Activated naive CD8-positive, alpha-beta T cell treated with anti-CD3 and anti-CD28 coated beads, Interleukin-2, amount 50 U/mL, for 16 hours (primary cell): Measurements from ENCODE around the gene HCN2.

Experiments
- DNase-seq: peaks from one replicate; pipeline ENCODE4 v3.0.0-alpha.2; 2020; ENCODE audit warnings: low read depth, low spot score

The HCN2 gene

GRCh38 chr19:589693-590395 is at the start of gene HCN2:
HCN2 (plus strand) TSS chr19:589881; CDS start chr19:589946, 65 bp downstream.
- no peak for DNase-seq

DNA sequence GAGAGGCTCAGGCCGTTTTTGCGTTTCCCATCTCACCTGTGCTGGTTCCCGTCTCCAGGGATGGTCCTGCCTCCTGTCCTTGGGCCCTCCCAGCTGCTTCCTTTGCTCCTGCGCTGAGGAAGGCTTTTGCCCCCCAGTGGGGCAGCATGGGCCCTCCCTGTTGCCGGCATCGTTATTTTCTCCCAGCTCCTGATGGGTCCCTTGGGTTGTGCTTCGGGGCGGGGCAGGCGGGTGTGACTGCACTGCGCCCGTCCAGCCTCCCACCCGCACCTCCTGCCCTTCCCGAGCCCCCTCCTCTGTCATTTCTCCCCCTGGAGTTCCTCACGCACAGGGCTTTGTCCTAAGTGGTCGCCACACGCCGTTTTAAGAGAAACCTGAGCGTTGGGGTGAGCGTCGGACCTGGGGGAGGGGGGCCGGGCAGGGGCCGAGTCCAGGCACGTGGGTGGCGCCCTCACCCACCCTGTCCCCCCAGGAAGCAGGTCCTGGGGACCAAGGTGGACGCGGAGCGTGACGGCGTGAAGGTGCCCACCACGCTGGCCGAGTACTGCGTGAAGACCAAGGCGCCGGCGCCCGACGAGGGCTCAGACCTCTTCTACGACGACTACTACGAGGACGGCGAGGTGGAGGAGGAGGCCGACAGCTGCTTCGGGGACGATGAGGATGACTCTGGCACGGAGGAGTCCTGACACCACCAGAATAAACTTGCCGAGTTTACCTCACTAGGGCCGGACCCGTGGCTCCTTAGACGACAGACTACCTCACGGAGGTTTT is 48.6 kb upstream of the HCN2 start:
- no peak for DNase-seq

GRCh38 chr19:541699-542098 is 48.0 kb upstream of the HCN2 start:
- DNase-seq = no peak

GRCh38 chr19:542173-542866 is 47.4 kb upstream of the HCN2 start:
- DNase-seq = no peak

- peak; percentile 57 for DNase-seq
These were observed 45.6 kb upstream of the HCN2 start, which contains the start of gene GZMM for GRCh38 chr19:543910-544608. GZMM (plus strand) TSS chr19:544053; CDS start chr19:544072, 19 bp downstream.

DNA sequence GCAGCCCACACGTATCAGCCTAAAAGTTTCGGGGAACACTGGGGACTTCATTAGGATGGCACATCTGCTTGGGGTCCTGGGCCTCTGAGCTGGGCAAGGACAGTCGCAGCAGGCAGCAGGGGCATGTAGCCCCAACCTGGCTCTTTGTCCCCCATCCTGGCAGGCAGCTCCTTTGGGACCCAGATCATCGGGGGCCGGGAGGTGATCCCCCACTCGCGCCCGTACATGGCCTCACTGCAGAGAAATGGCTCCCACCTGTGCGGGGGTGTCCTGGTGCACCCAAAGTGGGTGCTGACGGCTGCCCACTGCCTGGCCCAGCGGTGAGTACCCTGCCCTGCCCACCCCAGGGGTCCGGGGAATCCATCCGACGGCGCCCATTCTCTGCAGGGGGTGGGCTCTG is 42.6 kb upstream of the HCN2 start:
- DNase-seq = no peak

DNA sequence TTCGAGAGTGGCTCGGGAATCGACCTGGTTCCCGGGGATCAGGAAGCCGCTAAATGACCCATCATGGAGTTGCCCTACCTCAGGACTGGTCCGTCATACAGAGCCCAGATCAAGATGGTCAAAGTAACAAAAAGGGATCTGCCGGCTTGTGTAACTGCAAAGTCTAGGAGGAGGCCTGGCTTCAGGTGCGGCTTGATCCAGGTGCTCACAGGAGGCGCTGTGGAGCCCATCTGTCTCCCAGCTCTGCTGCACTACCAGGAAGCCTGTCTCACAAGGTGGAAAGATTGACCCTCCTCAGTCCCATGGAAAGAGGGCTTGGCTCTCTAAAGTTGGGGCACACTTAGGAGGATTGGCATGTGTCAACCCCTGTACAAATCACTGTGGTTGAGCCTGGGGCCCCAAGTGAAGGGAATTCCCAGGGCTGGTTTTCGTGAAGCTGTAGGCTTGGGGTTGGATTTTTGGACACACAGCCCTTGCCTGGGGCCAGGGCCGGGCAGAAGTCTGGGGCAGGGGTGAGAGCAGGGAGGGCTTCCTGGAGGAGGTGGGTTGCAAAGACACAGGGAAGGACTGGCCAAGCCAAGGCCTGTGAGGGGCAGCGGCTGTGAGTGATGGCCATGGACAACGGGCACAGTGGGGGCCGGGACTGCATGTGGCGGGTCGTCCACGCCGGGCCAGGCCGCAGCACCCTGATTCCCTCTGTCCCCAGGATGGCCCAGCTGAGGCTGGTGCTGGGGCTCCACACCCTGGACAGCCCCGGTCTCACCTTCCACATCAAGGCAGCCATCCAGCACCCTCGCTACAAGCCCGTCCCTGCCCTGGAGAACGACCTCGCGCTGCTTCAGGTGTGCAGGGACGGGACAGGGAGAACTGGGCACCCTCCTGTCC is 41.6 kb upstream of the HCN2 start:
- no peak for DNase-seq

- DNase-seq = no peak
These were observed 40.5 kb upstream of the HCN2 start for GRCh38 chr19:548886-549830.

GRCh38 chr19:554817-555216 is 34.9 kb upstream of the HCN2 start:
- no peak for DNase-seq

GRCh38 chr19:555474-555808 is 34.2 kb upstream of the HCN2 start:
- no peak for DNase-seq

GRCh38 chr19:556611-557382 is 32.9 kb upstream of the HCN2 start:
- DNase-seq = no peak

DNA sequence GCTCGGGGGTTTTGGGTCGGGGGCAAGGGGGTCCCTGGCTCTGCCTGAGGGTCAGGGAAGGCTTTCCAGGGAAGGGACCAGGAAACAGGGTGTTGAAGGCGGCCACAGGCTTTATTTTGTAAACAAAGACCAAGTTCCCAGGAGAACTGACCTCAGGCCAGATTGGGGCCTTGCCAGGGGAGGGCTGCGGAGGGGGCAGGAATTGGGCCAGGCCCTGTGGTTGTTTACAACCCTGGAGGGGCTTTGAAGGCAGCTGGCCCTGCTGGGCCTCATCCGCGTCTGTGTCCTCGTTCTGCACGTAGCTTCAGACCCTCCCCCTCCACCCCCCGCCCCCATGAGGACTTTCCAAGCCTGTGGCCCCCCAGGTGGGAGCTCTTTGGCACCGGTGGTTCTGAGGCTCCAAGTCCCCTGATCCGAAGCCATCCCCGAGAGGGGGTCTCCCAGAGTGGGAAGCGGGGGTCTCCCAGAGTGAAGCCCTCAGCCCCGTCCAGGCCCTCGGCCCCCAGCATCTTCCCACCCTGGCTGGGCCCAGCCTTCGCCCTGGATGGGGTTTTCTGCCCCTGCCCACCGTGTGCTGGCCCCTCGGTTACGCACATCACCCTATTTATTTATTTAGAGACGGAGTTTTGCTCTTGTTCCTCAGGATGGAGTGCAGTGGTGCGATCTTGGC is 30.8 kb upstream of the HCN2 start:
- DNase-seq = no peak

- DNase-seq = no peak
These were observed 29.6 kb upstream of the HCN2 start for GRCh38 chr19:560121-560520.

GRCh38 chr19:566403-566802 is 23.3 kb upstream of the HCN2 start:
- DNase-seq = no peak

- DNase-seq = no peak
These were observed 22.8 kb upstream of the HCN2 start for GRCh38 chr19:566844-567243.

- no peak for DNase-seq
These were observed 22.3 kb upstream of the HCN2 start for GRCh38 chr19:567296-567900.

DNA sequence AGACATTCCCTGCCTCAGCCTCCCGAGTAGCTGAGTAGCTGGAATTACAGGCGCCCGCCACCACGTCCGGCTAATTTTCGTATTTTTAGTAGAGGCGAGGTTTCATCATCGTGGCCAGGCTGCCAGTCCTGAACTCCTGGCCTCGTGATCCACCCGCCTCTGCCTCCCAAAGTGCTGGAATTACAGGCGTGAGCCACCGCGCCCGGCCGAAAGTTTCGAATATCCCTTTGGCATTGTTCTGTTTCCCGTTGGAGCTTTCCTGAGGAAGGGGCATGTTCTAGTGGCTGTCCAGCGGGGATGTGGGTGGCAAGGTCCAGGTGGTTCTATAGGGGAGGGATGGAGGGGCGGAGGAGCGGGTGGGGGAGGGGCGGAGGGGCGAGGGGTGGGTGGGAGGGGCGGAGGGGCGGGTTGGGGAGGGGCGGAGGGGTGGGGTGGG is 19.4 kb upstream of the HCN2 start:
- no peak for DNase-seq

GRCh38 chr19:570937-571565 is 18.6 kb upstream of the HCN2 start:
- no peak for DNase-seq
